ENCODE results near the gene FAM98C.
"Not testable (repeated sequence)": the region's sequence is repeated elsewhere in the genome, so short reads cannot be mapped to it uniquely, and the experiment has no call there.

Gene FAM98C

GRCh38 chr19:38399537-38399936 lies 3.4 kb upstream of the FAM98C start:
- no peak for DNase-seq

- no peak for DNase-seq
Observed at GRCh38 chr19:38400361-38400760, 2.5 kb upstream of the FAM98C start.

DNA sequence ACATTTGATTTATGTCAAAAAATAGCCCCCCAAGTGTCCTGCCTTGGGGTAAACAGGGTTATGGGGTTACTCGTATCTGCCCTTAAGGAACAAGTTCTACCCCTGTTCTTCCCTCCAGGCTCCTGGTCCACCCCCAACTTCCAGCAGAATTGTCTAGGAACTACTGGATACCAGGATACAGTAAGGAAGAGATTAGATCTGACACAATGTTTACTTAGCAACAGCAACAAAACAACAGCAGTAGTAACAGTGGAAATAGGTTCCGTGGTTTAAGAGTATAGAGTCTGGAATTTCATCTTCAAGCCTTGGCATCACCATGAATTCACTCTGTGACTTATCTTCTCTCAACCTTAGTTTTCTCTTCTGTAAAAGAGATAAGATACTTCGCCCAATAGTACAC lies 1.7 kb upstream of the FAM98C start:
- no peak for DNase-seq

- no peak for DNase-seq
Observed at GRCh38 chr19:38402623-38402966, 298 bp upstream of the FAM98C start.

DNA sequence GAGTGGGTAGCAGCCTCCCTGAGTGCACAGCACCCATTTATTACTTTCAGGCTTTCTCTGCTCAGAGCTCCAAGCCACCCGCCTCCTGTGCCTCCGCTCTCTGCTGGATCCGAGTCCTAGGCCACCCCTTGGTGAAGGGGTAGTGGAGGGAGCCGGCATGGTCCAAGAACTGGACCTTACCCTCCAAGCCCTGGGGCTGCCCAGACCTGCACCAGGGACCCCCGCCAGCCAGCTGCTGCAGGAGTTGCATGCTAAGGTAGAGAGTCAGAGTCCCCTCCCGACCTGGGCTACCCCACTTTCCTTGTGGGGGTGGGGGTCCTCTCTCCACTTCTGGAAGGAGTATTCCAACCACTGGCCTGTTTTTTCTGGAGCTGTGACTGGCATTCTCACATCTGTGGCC lies 2.0 kb downstream of the FAM98C start:
- no peak for DNase-seq

- no peak for DNase-seq
Observed at GRCh38 chr19:38405276-38405675, 2.4 kb downstream of the FAM98C start.

- DNase-seq, result no peak
Observed at GRCh38 chr19:38409631-38410133, 6.8 kb downstream of the FAM98C start.

DNA sequence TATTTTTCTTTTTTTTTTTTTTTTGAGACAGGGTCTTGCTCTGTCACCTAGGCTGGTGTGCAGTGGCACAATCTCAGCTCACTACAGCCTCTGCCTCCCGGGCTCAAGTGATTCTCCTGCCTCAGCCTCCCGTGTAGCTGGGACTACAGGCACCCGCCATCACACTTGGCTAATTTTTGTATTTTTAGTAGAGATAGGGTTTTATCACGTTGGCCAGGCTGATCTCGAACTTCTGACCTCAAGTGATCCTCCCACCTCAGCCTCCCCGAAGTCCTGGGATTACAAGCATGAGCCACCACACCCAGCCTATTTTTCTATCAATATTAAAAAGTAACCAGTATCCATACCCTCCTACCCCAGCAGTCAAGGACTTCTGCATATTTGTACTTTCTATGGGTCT lies 7.5 kb downstream of the FAM98C start:
- DNase-seq, result not testable (repeated sequence)

DNA sequence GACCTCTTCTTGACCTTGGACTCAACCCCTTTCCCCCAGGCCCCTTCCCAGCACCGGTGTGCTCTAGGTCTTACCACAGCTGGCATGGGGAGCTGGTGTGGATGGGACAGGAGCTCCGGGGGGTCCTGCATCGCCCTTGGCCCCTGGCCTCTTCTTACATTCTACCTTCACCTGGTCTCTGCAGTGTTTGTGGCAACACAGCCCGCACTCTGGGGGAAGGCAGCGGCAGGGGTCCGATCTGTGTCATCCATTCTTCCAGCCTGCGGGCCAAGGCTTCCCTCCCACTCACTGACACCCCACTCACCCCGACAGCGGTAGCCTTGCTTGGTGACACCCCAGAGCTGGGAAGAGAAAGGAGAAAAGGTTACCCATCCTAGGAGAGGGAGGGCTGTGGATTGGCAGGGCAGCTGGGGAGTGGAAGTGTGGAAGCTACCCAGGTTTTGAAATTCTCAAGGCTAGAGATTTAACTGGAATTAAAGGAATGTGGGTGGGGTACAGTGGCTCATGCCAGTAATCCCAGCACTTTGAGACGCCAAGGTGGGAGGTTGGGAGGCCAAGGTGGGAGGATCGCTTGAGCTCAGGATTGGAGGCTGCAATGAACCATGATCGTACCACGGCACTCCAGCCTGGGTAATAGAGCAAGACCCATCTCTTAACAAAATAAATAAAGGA lies 8.3 kb downstream of the FAM98C start:
- no peak for DNase-seq

GRCh38 chr19:38411898-38412297 lies 9.0 kb downstream of the FAM98C start:
- not testable (repeated sequence) for DNase-seq

- DNase-seq, result no peak
Observed at GRCh38 chr19:38412491-38412890, 9.6 kb downstream of the FAM98C start.

GRCh38 chr19:38412961-38413360 lies 10.1 kb downstream of the FAM98C start:
- DNase-seq, result no peak

DNA sequence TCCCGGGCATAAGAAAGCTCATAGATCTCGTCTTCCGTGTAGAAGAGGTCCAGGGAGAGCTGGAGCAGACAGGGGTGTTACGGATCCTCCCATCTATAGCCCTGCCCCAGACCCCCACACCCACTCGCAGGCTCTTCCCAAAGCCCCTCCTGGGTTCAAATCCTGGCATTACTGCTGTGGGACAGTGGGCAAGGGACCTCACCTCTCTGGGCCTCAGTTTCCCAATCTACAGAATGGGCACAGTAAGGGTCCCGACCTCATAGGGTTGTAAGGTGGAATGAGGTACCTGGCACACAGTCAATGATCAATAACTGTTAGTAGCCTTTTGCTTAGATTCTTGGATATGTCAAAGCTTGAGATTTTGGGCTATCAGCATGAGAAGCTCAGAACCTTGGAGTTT lies 10.5 kb downstream of the FAM98C start:
- DNase-seq, result no peak

DNA sequence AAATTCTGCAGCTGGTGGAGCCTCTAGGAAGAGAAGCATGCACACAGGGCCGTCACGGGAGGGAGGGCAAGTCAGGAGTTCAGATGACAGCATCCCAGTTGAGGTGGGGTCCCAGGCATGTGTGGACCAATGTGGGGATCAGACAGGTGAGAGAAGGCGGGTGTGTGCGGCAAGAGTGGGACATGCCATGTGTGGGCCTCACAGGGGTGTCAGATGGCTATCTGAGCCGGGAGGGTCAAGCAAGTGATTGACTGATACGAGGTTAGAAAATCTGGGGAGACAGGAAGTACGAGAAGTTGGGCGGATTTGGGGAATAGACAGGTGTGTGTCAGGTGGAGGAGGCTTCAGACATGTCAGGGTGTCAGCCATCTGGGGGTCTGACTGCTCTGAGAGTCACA lies 14.3 kb downstream of the FAM98C start:
- no peak for DNase-seq

GRCh38 chr19:38417544-38418506 lies 14.9 kb downstream of the FAM98C start:
- no peak for DNase-seq

- no peak for DNase-seq
Observed at GRCh38 chr19:38420935-38421334, 18.0 kb downstream of the FAM98C start.

- DNase-seq, result no peak
Observed at GRCh38 chr19:38421856-38422255, 19.0 kb downstream of the FAM98C start.

- DNase-seq, result no peak
Observed at GRCh38 chr19:38422438-38422837, 19.5 kb downstream of the FAM98C start.

- no peak for DNase-seq
Observed at GRCh38 chr19:38424272-38424671, 21.4 kb downstream of the FAM98C start.

- no peak for DNase-seq
Observed at GRCh38 chr19:38425222-38425809, 22.4 kb downstream of the FAM98C start.

- no peak for DNase-seq
Observed at GRCh38 chr19:38425810-38426466, 23.0 kb downstream of the FAM98C start, which contains the start of gene RASGRP4. Gene RASGRP4, minus strand, starts transcription at chr19:38426219. Its CDS starts 128 bp downstream, at chr19:38426091.

- not testable (repeated sequence) for DNase-seq
Observed at GRCh38 chr19:38427035-38427677, 24.3 kb downstream of the FAM98C start.
